ENCODE data around the gene FNDC3B.

Gene FNDC3B

GRCh38 chr3:172397716-172398405 lies 358.5 kb downstream of the FNDC3B start:
- TF ChIP-seq, protein P1, sequence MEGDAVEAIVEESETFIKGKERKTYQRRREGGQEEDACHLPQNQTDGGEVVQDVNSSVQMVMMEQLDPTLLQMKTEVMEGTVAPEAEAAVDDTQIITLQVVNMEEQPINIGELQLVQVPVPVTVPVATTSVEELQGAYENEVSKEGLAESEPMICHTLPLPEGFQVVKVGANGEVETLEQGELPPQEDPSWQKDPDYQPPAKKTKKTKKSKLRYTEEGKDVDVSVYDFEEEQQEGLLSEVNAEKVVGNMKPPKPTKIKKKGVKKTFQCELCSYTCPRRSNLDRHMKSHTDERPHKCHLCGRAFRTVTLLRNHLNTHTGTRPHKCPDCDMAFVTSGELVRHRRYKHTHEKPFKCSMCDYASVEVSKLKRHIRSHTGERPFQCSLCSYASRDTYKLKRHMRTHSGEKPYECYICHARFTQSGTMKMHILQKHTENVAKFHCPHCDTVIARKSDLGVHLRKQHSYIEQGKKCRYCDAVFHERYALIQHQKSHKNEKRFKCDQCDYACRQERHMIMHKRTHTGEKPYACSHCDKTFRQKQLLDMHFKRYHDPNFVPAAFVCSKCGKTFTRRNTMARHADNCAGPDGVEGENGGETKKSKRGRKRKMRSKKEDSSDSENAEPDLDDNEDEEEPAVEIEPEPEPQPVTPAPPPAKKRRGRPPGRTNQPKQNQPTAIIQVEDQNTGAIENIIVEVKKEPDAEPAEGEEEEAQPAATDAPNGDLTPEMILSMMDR (IDR thresholded peaks at IDR 0.05; ENCODE audit: insufficient read depth, missing control alignments) = no peak
- FAIRE-seq = no peak
- DNase-seq (ENCODE audit: insufficient read length, low spot score) = no peak

GRCh38 chr3:172398484-172398883 lies 359.1 kb downstream of the FNDC3B start:
- TF ChIP-seq, protein P1 (IDR thresholded peaks at IDR 0.05; ENCODE audit: insufficient read depth, missing control alignments) = no peak
- no peak for FAIRE-seq
- no peak for DNase-seq (ENCODE audit: insufficient read length, low spot score)

GRCh38 chr3:172402090-172402489 lies 362.7 kb downstream of the FNDC3B start:
- no peak for DNase-seq (ENCODE audit: insufficient read length, low spot score)
- no peak for FAIRE-seq
- TF ChIP-seq, protein P1 (IDR thresholded peaks at IDR 0.05; ENCODE audit: insufficient read depth, missing control alignments) = no peak

GRCh38 chr3:172402892-172403643 lies 363.7 kb downstream of the FNDC3B start:
- TF ChIP-seq, protein P1 (IDR thresholded peaks at IDR 0.05; ENCODE audit: insufficient read depth, missing control alignments) = no peak
- FAIRE-seq = no peak
- DNase-seq (ENCODE audit: insufficient read length, low spot score) = no peak

GRCh38 chr3:172404237-172404962 lies 365.0 kb downstream of the FNDC3B start:
- DNase-seq (ENCODE audit: insufficient read length, low spot score) = no peak
- TF ChIP-seq, protein P1 (IDR thresholded peaks at IDR 0.05; ENCODE audit: insufficient read depth, missing control alignments) = no peak
- FAIRE-seq = no peak

DNA sequence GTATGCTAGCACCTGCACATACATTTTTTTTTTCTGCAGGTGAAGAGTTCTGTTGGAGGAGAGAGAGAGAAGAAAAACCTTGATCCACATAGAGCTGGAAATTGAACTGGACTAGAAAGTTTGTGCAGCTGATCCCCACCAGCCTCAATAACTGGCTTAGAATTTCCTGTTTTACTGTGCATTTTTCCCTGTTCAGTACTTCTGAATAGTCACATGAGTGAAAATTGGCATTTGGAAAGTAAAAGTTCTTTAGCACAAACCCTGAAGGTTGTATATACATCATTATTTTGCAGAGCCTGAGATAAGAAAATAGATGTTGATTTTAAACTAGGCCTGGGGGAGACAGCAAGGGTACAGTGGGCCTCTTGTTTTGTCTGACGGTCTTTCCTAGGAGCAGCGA lies 366.5 kb downstream of the FNDC3B start:
- TF ChIP-seq, protein P1 (IDR thresholded peaks at IDR 0.05; ENCODE audit: insufficient read depth, missing control alignments) = no peak
- FAIRE-seq = no peak
- DNase-seq (ENCODE audit: insufficient read length, low spot score) = no peak
